ENCODE data around the gene RADIL.

- TF ChIP-seq CTCF (IDR thresholded peaks at IDR 0.05), result no peak
- TF ChIP-seq POLR2A (IDR thresholded peaks at IDR 0.05), result no peak
Observed at GRCh38 chr7:4835398-4836205, 47.9 kb downstream of the RADIL start.

Data from uterus (tissue), 2 donors.